Stimulated activated effector memory CD8-positive, alpha-beta T cell treated with anti-CD3 and anti-CD28 coated beads, Interleukin-12 subunit alpha, Interleukin-12 subunit beta, amount 100 ng/mL, for 72 hours (primary cell): ENCODE results near the gene DOCK4.

Experiments
- ATAC-seq: fragments of 150-1000 bp; cut with Tn5 transposase; 2 replicates; pipeline ENCODE4 v1.10.0; 2021
- DNase-seq, 2 donors: peaks; one replicate each; pipeline ENCODE4 v3.0.0; 2021 to 2022; ENCODE audit warnings: low spot score in 2 of 2
- H3K27ac Mint-ChIP-seq: one replicate; pipeline ENCODE4 v1.8.0; 2022; ENCODE audit warnings: mild to moderate bottlenecking, mixed read lengths
- H3K36me3 Mint-ChIP-seq: one replicate; pipeline ENCODE4 v1.8.0; 2022; ENCODE audit warnings: mild to moderate bottlenecking, mixed read lengths
- H3K4me1 Mint-ChIP-seq: one replicate; pipeline ENCODE4 v1.8.0; 2022; ENCODE audit warnings: mixed read lengths
- H3K4me3 Mint-ChIP-seq: one replicate; pipeline ENCODE4 v1.8.0; 2022; ENCODE audit warnings: mild to moderate bottlenecking, mixed read lengths
- H3K9me3 Mint-ChIP-seq: one replicate; pipeline ENCODE4 v1.8.0; 2022; ENCODE audit warnings: mixed read lengths

The DOCK4 gene

GRCh38 chr7:112205343-112206237 lies 609 bp downstream of the DOCK4 start:
- DNase-seq (peak; percentile 17 to 59), ATAC-seq (peak; percentile 27)
- peaks cover 31% of the 10 kb centered on the region for H3K4me1 Mint-ChIP-seq
- H3K36me3 Mint-ChIP-seq, result no peaks in the 10 kb centered on the region
- H3K27ac Mint-ChIP-seq, result no peak overlapping the region
- H3K9me3 Mint-ChIP-seq, result no peaks in the 10 kb centered on the region
- H3K4me3 Mint-ChIP-seq, result peak overlapping the region; percentile 99

GRCh38 chr7:112204499-112205342 lies 1.5 kb downstream of the DOCK4 start:
- H3K4me1 Mint-ChIP-seq, result peaks cover 31% of the 10 kb centered on the region
- no peaks in the 10 kb centered on the region for H3K9me3 Mint-ChIP-seq
- ATAC-seq, result no peak
- DNase-seq, result peak in 1 of 2 donors; percentile 57
- no peaks in the 10 kb centered on the region for H3K36me3 Mint-ChIP-seq
- no peak overlapping the region for H3K27ac Mint-ChIP-seq
- H3K4me3 Mint-ChIP-seq, result peak overlapping the region; percentile 99

GRCh38 chr7:112203365-112203739 lies 2.8 kb downstream of the DOCK4 start:
- DNase-seq (no peak), ATAC-seq (no peak)
- H3K27ac Mint-ChIP-seq, result no peak overlapping the region
- H3K4me1 Mint-ChIP-seq, result peaks cover 31% of the 10 kb centered on the region
- no peaks in the 10 kb centered on the region for H3K9me3 Mint-ChIP-seq
- H3K36me3 Mint-ChIP-seq, result no peaks in the 10 kb centered on the region
- H3K4me3 Mint-ChIP-seq, result no peak overlapping the region

- Mint-ChIP-seq H3K36me3 (no peaks in the 10 kb centered on the region), H3K27ac (no peak overlapping the region), H3K4me1 (peaks cover 31% of the 10 kb centered on the region), H3K9me3 (no peaks in the 10 kb centered on the region), H3K4me3 (no peak overlapping the region)
- DNase-seq (no peak), ATAC-seq (no peak)
Observed at GRCh38 chr7:112202816-112203215, 3.4 kb downstream of the DOCK4 start.

- no peak overlapping the region for H3K27ac Mint-ChIP-seq
- H3K36me3 Mint-ChIP-seq, result no peaks in the 10 kb centered on the region
- no peak for DNase-seq
- no peaks in the 10 kb centered on the region for H3K9me3 Mint-ChIP-seq
- H3K4me3 Mint-ChIP-seq, result no peak overlapping the region
- ATAC-seq, result no peak
- H3K4me1 Mint-ChIP-seq, result peaks cover 26% of the 10 kb centered on the region
Observed at GRCh38 chr7:112201839-112202238, 4.4 kb downstream of the DOCK4 start.

GRCh38 chr7:112201411-112201810 lies 4.8 kb downstream of the DOCK4 start:
- ATAC-seq, result no peak
- no peaks in the 10 kb centered on the region for H3K36me3 Mint-ChIP-seq
- H3K9me3 Mint-ChIP-seq, result no peaks in the 10 kb centered on the region
- peaks cover 23% of the 10 kb centered on the region for H3K4me1 Mint-ChIP-seq
- no peak overlapping the region for H3K4me3 Mint-ChIP-seq
- no peak for DNase-seq
- H3K27ac Mint-ChIP-seq, result no peak overlapping the region

GRCh38 chr7:112199672-112200071 lies 6.5 kb downstream of the DOCK4 start:
- no peak for DNase-seq
- H3K4me3 Mint-ChIP-seq, result no peak overlapping the region

GRCh38 chr7:112199035-112199655 lies 7.1 kb downstream of the DOCK4 start:
- ATAC-seq, result peak; percentile 80
- no peak overlapping the region for H3K27ac Mint-ChIP-seq
- no peaks in the 10 kb centered on the region for H3K36me3 Mint-ChIP-seq
- H3K9me3 Mint-ChIP-seq, result no peaks in the 10 kb centered on the region
- no peak overlapping the region for H3K4me3 Mint-ChIP-seq
- no peak for DNase-seq
- peaks cover 7% of the 10 kb centered on the region for H3K4me1 Mint-ChIP-seq

More at GRCh38 chr7:112199672-112200071, 6.5 kb downstream of the DOCK4 start:
- no peaks in the 10 kb centered on the region for H3K9me3 Mint-ChIP-seq
- H3K27ac Mint-ChIP-seq, result no peak overlapping the region
- peaks cover 12% of the 10 kb centered on the region for H3K4me1 Mint-ChIP-seq
- H3K36me3 Mint-ChIP-seq, result no peaks in the 10 kb centered on the region
- no peak for ATAC-seq

- H3K4me3 Mint-ChIP-seq, result no peak overlapping the region
- no peaks in the 10 kb centered on the region for H3K4me1 Mint-ChIP-seq
- no peak overlapping the region for H3K27ac Mint-ChIP-seq
- ATAC-seq, result no peak
- no peak for DNase-seq
- no peaks in the 10 kb centered on the region for H3K9me3 Mint-ChIP-seq
- no peaks in the 10 kb centered on the region for H3K36me3 Mint-ChIP-seq
Observed at GRCh38 chr7:112197322-112197721, 8.9 kb downstream of the DOCK4 start.

GRCh38 chr7:112195717-112196116 lies 10.5 kb downstream of the DOCK4 start:
- Mint-ChIP-seq H3K36me3 (no peaks in the 10 kb centered on the region), H3K27ac (no peak overlapping the region), H3K4me1 (no peaks in the 10 kb centered on the region), H3K9me3 (no peaks in the 10 kb centered on the region), H3K4me3 (no peak overlapping the region)
- no peak for ATAC-seq
- no peak for DNase-seq

GRCh38 chr7:112193915-112194502 lies 12.2 kb downstream of the DOCK4 start:
- no peaks in the 10 kb centered on the region for H3K36me3 Mint-ChIP-seq
- ATAC-seq (no peak), DNase-seq (no peak)
- no peaks in the 10 kb centered on the region for H3K4me1 Mint-ChIP-seq
- no peaks in the 10 kb centered on the region for H3K9me3 Mint-ChIP-seq
- no peak overlapping the region for H3K4me3 Mint-ChIP-seq
- no peak overlapping the region for H3K27ac Mint-ChIP-seq

- Mint-ChIP-seq H3K9me3 (no peaks in the 10 kb centered on the region), H3K4me1 (no peaks in the 10 kb centered on the region), H3K4me3 (no peak overlapping the region), H3K27ac (no peak overlapping the region), H3K36me3 (no peaks in the 10 kb centered on the region)
- no peak for DNase-seq
- ATAC-seq, result peak; percentile 71
Observed at GRCh38 chr7:112192236-112193154, 13.7 kb downstream of the DOCK4 start.

- H3K9me3 Mint-ChIP-seq, result no peaks in the 10 kb centered on the region
- H3K4me1 Mint-ChIP-seq, result no peaks in the 10 kb centered on the region
- ATAC-seq (no peak), DNase-seq (no peak)
- H3K27ac Mint-ChIP-seq, result no peak overlapping the region
- H3K4me3 Mint-ChIP-seq, result no peak overlapping the region
- no peaks in the 10 kb centered on the region for H3K36me3 Mint-ChIP-seq
Observed at GRCh38 chr7:112190120-112190519, 16.1 kb downstream of the DOCK4 start.

- H3K4me3 Mint-ChIP-seq, result no peak overlapping the region
- H3K9me3 Mint-ChIP-seq, result no peaks in the 10 kb centered on the region
- ATAC-seq (no peak), DNase-seq (no peak)
- no peaks in the 10 kb centered on the region for H3K36me3 Mint-ChIP-seq
- no peaks in the 10 kb centered on the region for H3K4me1 Mint-ChIP-seq
- H3K27ac Mint-ChIP-seq, result no peak overlapping the region
Observed at GRCh38 chr7:112189691-112190090, 16.5 kb downstream of the DOCK4 start.
